HepG2 (cell line): ENCODE measurements around the gene MBTD1. TPM values are rescaled to one million over a fixed set of nuclear protein-coding genes. Genes with fewer than 3 reads are reported as not detected.
A peak's percentile ranks its signal among the peaks of the same experiment; 100 is the strongest.

Source experiments
- ARHGAP35 ChIP-seq: sonication (generic); formaldehyde crosslinking; IDR thresholded peaks from 2 replicates; pipeline ENCODE4 v1.9.0; 2022; ENCODE audit warnings: mild to moderate bottlenecking, inconsistent platforms, moderate library complexity, missing genetic modification reagents, borderline replicate concordance
- GABPA ChIP-seq, 2 experiments: IDR thresholded peaks; 2 replicates each; pipeline ENCODE4 v1.6.1; 2011 to 2016; ENCODE audit warnings: low read depth in 2 of 2, low read length in 1 of 2, missing biosample characterization in 1 of 2, missing genetic modification characterization in 1 of 2
- GATAD1 ChIP-seq: IDR thresholded peaks from 2 replicates; pipeline ENCODE4 v1.6.1; 2016; ENCODE audit warnings: missing genetic modification reagents, missing compliant biosample characterization
- KAT2B ChIP-seq: fragments of 150-350 bp; IDR thresholded peaks from 2 replicates; pipeline ENCODE4 v1.6.1; 2014; ENCODE audit warnings: low read depth, low read length, borderline replicate concordance
- KAT7 ChIP-seq: IDR thresholded peaks from 2 replicates; pipeline ENCODE4 v1.6.1; 2018; ENCODE audit warnings: borderline replicate concordance, missing compliant biosample characterization
- MAFG ChIP-seq: sonication (generic); formaldehyde crosslinking; IDR thresholded peaks from 2 replicates; pipeline ENCODE4 v1.5.1; 2020; ENCODE audit warnings: mild to moderate bottlenecking, missing genetic modification reagents
- MIER3 ChIP-seq: IDR thresholded peaks from 2 replicates; pipeline ENCODE4 v1.6.1; 2016; ENCODE audit warnings: missing compliant biosample characterization, borderline replicate concordance
- NKX3-1 ChIP-seq: sonication (generic); formaldehyde crosslinking; IDR thresholded peaks from 2 replicates; pipeline ENCODE4 v1.5.0; 2020; ENCODE audit warnings: missing genetic modification reagents
- ONECUT2 ChIP-seq: sonication (generic); formaldehyde crosslinking; IDR thresholded peaks from 2 replicates; pipeline ENCODE4 v1.4.0; 2020; ENCODE audit warnings: missing genetic modification reagents
- SRSF1 ChIP-seq: fragments of 200-400 bp; formaldehyde crosslinking; optimal IDR thresholded peaks from 2 replicates; pipeline ENCODE3; 2017; ENCODE audit warnings: mild to moderate bottlenecking, low read depth, low read length, moderate library complexity
- U2AF1 ChIP-seq: fragments of 200-400 bp; formaldehyde crosslinking; optimal IDR thresholded peaks from 2 replicates; pipeline ENCODE3; 2017; ENCODE audit warnings: mild to moderate bottlenecking, low read depth, low read length
- U2AF2 ChIP-seq: fragments of 200-400 bp; formaldehyde crosslinking; IDR thresholded peaks from 2 replicates; pipeline ENCODE4 v1.6.1; 2017; ENCODE audit warnings: low read depth, mild to moderate bottlenecking, low read length
- ZBTB38 ChIP-seq: sonication (generic); formaldehyde crosslinking; IDR thresholded peaks from 2 replicates; pipeline ENCODE4 v1.5.1; 2020; ENCODE audit warnings: mild to moderate bottlenecking, missing genetic modification reagents
- ZNF136 ChIP-seq: sonication (generic); formaldehyde crosslinking; IDR thresholded peaks from 2 replicates; pipeline ENCODE4 v1.8.1; 2022; ENCODE audit warnings: low read depth, mild to moderate bottlenecking, moderate library complexity, missing genetic modification reagents
- ZNF264 ChIP-seq: sonication (generic); formaldehyde crosslinking; IDR thresholded peaks from 2 replicates; pipeline ENCODE4 v1.4.0; 2020; ENCODE audit warnings: missing genetic modification reagents
- ZNF563 ChIP-seq: sonication (generic); formaldehyde crosslinking; IDR thresholded peaks from 2 replicates; pipeline ENCODE4 v1.8.0; 2022; ENCODE audit warnings: mild to moderate bottlenecking, moderate library complexity, missing genetic modification reagents
- polyA plus RNA-seq, 8 experiments: library from polyadenylated mRNA; depleted of rRNA in 3 of 8; stranded (reverse) in 7 of 8; unstranded in 1 of 8; fragments of >200 nt; fragmentation: Illumina TruSeq in 4 of 8; extraction: Trizol in 4 of 8; gene quantifications; 2 replicates each; pipeline versions ENCODE4 v1.2.1 to v1.2.3, GENCODE V29; 2011 to 2016; ENCODE audit warnings: low read depth in 4 of 8, missing spikeins in 1 of 8, mixed read lengths in 1 of 8; ENCODE audit not compliant: insufficient read depth in 1 of 8
- total RNA-seq, 5 experiments: library from RNA; depleted of rRNA; stranded (reverse); fragments of >200 nt; fragmentation: Illumina TruSeq; extraction: Trizol; gene quantifications; 2 replicates each; pipeline ENCODE4 v1.2.3, GENCODE V29; 2016; ENCODE audit warnings: low read depth in 1 of 5
- TF ChIP-seq, protein P1 (sequence below): sonication (generic); formaldehyde crosslinking; IDR thresholded peaks from 2 replicates; pipeline ENCODE4 v1.9.0; 2022; ENCODE audit warnings: low read depth, missing genetic modification reagents
- TF ChIP-seq, protein P2 (sequence below): sonication (generic); formaldehyde crosslinking; IDR thresholded peaks from 2 replicates; pipeline ENCODE4 v1.9.0; 2022; ENCODE audit warnings: missing genetic modification reagents, mild to moderate bottlenecking, borderline replicate concordance
- TF ChIP-seq, protein P3 (sequence below): IDR thresholded peaks from 2 replicates; pipeline ENCODE4 v1.4.0; 2020; ENCODE audit warnings: mild to moderate bottlenecking, missing genetic modification reagents
- TF ChIP-seq, protein P4 (sequence below): sonication (generic); formaldehyde crosslinking; IDR thresholded peaks from 2 replicates; pipeline ENCODE4 v1.5.0; 2020; ENCODE audit warnings: missing genetic modification reagents

The MBTD1 gene
- total and polyA plus RNA-seq, 2 of the 13 experiments (the other 11 are each of a cell fraction or from before 2014, with no cell fraction given): 20.9 TPM

DNA sequence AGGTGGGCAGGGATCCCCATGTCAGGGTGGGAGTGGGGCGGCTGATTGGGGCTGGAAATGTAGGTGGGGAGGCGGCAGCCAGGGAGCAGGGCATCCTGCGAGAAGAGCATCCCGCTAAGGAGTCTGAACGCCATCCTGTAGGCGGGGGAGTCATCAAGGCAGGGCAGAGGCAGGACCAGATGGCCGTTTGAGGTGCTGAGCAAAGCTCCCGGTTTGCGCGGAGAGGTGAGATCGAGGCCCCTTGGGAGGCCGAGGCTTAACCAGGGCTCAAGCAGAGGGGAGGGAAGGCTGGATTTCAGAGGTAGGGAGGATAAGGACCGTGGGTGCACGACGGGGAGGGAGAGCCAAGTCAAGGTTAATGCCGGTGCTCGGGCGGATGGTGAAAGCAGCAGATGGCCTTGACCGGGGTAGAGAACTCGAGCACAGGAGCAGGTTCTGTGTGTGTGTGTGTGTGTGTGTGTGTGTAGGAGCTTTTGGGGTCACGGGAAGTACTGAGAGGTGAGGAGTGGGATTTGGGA, 94.1 kb downstream of the MBTD1 start (continued):
- TF ChIP-seq NKX3-1 (CRISPR knock-in tag): no peak
- TF ChIP-seq, protein P1, sequence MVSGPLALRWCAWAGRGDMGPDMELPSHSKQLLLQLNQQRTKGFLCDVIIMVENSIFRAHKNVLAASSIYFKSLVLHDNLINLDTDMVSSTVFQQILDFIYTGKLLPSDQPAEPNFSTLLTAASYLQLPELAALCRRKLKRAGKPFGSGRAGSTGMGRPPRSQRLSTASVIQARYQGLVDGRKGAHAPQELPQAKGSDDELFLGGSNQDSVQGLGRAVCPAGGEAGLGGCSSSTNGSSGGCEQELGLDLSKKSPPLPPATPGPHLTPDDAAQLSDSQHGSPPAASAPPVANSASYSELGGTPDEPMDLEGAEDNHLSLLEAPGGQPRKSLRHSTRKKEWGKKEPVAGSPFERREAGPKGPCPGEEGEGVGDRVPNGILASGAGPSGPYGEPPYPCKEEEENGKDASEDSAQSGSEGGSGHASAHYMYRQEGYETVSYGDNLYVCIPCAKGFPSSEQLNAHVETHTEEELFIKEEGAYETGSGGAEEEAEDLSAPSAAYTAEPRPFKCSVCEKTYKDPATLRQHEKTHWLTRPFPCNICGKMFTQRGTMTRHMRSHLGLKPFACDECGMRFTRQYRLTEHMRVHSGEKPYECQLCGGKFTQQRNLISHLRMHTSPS (CRISPR knock-in tag): no peak; the same call in 1 of the 2 replicates
- no peak for TF ChIP-seq U2AF2
- peak; percentile 25 for TF ChIP-seq U2AF1
- TF ChIP-seq, protein P2, sequence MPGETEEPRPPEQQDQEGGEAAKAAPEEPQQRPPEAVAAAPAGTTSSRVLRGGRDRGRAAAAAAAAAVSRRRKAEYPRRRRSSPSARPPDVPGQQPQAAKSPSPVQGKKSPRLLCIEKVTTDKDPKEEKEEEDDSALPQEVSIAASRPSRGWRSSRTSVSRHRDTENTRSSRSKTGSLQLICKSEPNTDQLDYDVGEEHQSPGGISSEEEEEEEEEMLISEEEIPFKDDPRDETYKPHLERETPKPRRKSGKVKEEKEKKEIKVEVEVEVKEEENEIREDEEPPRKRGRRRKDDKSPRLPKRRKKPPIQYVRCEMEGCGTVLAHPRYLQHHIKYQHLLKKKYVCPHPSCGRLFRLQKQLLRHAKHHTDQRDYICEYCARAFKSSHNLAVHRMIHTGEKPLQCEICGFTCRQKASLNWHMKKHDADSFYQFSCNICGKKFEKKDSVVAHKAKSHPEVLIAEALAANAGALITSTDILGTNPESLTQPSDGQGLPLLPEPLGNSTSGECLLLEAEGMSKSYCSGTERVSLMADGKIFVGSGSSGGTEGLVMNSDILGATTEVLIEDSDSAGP: peak; percentile 67; the same call in 1 of the 2 replicates
- TF ChIP-seq GATAD1 (CRISPR knock-in tag): 0 out of 2 replicates have a peak, but pooled peaks have one; percentile 2
- peak; percentile 34 for TF ChIP-seq SRSF1
- TF ChIP-seq KAT2B: no peak
- TF ChIP-seq GABPA (IDR thresholded peaks at IDR 0.05; ENCODE audit: low read depth, low read length): no peak
- TF ChIP-seq GABPA (CRISPR knock-in tag; IDR thresholded peaks at IDR 0.05; ENCODE audit: low read depth): no peak
- TF ChIP-seq ZBTB38 (CRISPR knock-in tag): peak; percentile 12; the same call in 1 of the 2 replicates
- TF ChIP-seq, protein P3, sequence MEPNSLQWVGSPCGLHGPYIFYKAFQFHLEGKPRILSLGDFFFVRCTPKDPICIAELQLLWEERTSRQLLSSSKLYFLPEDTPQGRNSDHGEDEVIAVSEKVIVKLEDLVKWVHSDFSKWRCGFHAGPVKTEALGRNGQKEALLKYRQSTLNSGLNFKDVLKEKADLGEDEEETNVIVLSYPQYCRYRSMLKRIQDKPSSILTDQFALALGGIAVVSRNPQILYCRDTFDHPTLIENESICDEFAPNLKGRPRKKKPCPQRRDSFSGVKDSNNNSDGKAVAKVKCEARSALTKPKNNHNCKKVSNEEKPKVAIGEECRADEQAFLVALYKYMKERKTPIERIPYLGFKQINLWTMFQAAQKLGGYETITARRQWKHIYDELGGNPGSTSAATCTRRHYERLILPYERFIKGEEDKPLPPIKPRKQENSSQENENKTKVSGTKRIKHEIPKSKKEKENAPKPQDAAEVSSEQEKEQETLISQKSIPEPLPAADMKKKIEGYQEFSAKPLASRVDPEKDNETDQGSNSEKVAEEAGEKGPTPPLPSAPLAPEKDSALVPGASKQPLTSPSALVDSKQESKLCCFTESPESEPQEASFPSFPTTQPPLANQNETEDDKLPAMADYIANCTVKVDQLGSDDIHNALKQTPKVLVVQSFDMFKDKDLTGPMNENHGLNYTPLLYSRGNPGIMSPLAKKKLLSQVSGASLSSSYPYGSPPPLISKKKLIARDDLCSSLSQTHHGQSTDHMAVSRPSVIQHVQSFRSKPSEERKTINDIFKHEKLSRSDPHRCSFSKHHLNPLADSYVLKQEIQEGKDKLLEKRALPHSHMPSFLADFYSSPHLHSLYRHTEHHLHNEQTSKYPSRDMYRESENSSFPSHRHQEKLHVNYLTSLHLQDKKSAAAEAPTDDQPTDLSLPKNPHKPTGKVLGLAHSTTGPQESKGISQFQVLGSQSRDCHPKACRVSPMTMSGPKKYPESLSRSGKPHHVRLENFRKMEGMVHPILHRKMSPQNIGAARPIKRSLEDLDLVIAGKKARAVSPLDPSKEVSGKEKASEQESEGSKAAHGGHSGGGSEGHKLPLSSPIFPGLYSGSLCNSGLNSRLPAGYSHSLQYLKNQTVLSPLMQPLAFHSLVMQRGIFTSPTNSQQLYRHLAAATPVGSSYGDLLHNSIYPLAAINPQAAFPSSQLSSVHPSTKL (CRISPR knock-in tag): no peak; the same call in 1 of the 2 replicates
- no peak for TF ChIP-seq ZNF264 (CRISPR knock-in tag)
- 0 out of 2 replicates have a peak, but pooled peaks have one; percentile 29 for TF ChIP-seq ZNF136 (CRISPR knock-in tag)
- 0 out of 2 replicates have a peak, but pooled peaks have one; percentile 33 for TF ChIP-seq ONECUT2 (CRISPR knock-in tag)
- TF ChIP-seq MIER3: peak; percentile 48; the same call in 1 of the 2 replicates
- TF ChIP-seq KAT7 (CRISPR knock-in tag): no peak
- TF ChIP-seq ZNF563: peak; percentile 82; the same call in 1 of the 2 replicates
- no peak for TF ChIP-seq MAFG (CRISPR knock-in tag)
- no peak for TF ChIP-seq ARHGAP35
- TF ChIP-seq, protein P4, sequence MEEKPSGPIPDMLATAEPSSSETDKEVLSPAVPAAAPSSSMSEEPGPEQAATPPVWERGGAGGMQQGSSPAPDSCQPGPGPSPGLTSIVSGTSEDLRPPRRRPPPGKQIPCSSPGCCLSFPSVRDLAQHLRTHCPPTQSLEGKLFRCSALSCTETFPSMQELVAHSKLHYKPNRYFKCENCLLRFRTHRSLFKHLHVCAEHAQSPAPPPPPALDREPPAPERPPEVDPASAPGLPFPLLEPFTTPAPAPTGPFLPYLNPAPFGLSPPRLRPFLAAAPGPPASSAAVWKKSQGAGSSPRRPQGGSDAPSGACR (CRISPR knock-in tag): no peak
